SK-N-SH (cell line): ENCODE measurements around the gene NFE2. TPM values are rescaled to one million over a fixed set of nuclear protein-coding genes. Genes with fewer than 3 reads are reported as not detected.

Experiments
- CTCF ChIA-PET: fragments of 300-600, 350-600 bp; formaldehyde crosslinking; extraction: SDS; loops from one replicate; lab custom pipeline; 2021; lab: Yijun Ruan, JAX
- POLR2A ChIA-PET: fragments of 350-600 bp; sonication (Branson Sonifier 250); formaldehyde crosslinking; extraction: SDS; loops from one replicate; lab custom pipeline; 2020; ENCODE audit warnings: antibody characterized with exemption, inconsistent platforms; lab: Yijun Ruan, JAX
- DNase-seq: peaks from one replicate; pipeline ENCODE4 v3.0.0; 2012
- H2AFZ ChIP-seq: fragments of 200-600 bp; sonication (generic); 2 replicates; pipeline ENCODE4 v1.8.1; 2016; ENCODE audit warnings: antibody characterized with exemption, mild to moderate bottlenecking, low read depth
- H3F3A ChIP-seq: fragments of 200-600 bp; sonication (generic); replicated peaks from 2 replicates; pipeline ENCODE3; 2016; ENCODE audit warnings: antibody characterized with exemption, mild to moderate bottlenecking; ENCODE audit not compliant: insufficient read depth
- H3K27ac ChIP-seq, 2 experiments: fragments of 200-500 bp in 1 of 2; fragments of 200-600 bp in 1 of 2; sonication (Bioruptor generic) in 1 of 2; sonication (generic), shearing (Covaris generic) in 1 of 2; 2 replicates each; pipeline versions ENCODE4 v1.5.1 to v1.6.1; 2014 to 2016; ENCODE audit warnings: low read depth in 2 of 2, inconsistent platforms in 1 of 2, low read length in 1 of 2, mild to moderate bottlenecking in 1 of 2, mixed read lengths in 1 of 2
- H3K27me3 ChIP-seq: fragments of 200-600 bp; sonication (generic), shearing (Covaris generic); 2 replicates; pipeline ENCODE4 v1.6.1; 2016; ENCODE audit warnings: mixed run types; ENCODE audit not compliant: insufficient read depth
- H3K36me3 ChIP-seq, 2 experiments: fragments of 200-500 bp in 1 of 2; fragments of 200-600 bp in 1 of 2; sonication (Bioruptor generic) in 1 of 2; sonication (generic) in 1 of 2; replicated peaks in 1 of 2; 2 replicates each; pipeline versions ENCODE3 to v1.5.1; 2014 to 2016; ENCODE audit warnings: low read length in 1 of 2, mild to moderate bottlenecking in 1 of 2; ENCODE audit not compliant: insufficient read depth in 2 of 2, control insufficient read depth in 1 of 2
- H3K4me1 ChIP-seq, 2 experiments: fragments of 200-500 bp in 1 of 2; fragments of 200-600 bp in 1 of 2; sonication (Bioruptor generic) in 1 of 2; sonication (generic), shearing (Covaris generic) in 1 of 2; 2 replicates each; pipeline versions ENCODE4 v1.5.1 to v1.6.1; 2014 to 2016; ENCODE audit warnings: low read depth in 1 of 2, low read length in 1 of 2, mixed run types in 1 of 2; ENCODE audit not compliant: insufficient read depth in 2 of 2, control insufficient read depth in 1 of 2
- H3K4me2 ChIP-seq: fragments of 200-600 bp; sonication (generic), shearing (Covaris generic); 2 replicates; pipeline ENCODE4 v1.6.1; 2017; ENCODE audit warnings: mixed run types
- H3K4me3 ChIP-seq, 2 experiments: fragments of 200-500 bp in 1 of 2; fragments of 200-600 bp in 1 of 2; sonication (Bioruptor generic) in 1 of 2; sonication (generic), shearing (Covaris generic) in 1 of 2; 2 replicates each; pipeline versions ENCODE4 v1.5.1 to v1.8.1; 2014 to 2016; ENCODE audit warnings: low read depth in 2 of 2, inconsistent platforms in 1 of 2, low read length in 1 of 2, mild to moderate bottlenecking in 1 of 2, mixed read lengths in 1 of 2, moderate library complexity in 1 of 2
- H3K79me2 ChIP-seq: fragments of 200-600 bp; sonication (generic); 2 replicates; pipeline ENCODE4 v1.8.1; 2017; ENCODE audit warnings: mild to moderate bottlenecking; ENCODE audit not compliant: insufficient read depth
- H3K9ac ChIP-seq: fragments of 200-600 bp; sonication (generic); 2 replicates; pipeline ENCODE4 v1.6.1; 2017; ENCODE audit warnings: mixed run types
- H3K9me2 ChIP-seq: fragments of 200-600 bp; sonication (generic); 2 replicates; pipeline ENCODE4 v1.6.1; 2017; ENCODE audit warnings: mixed run types
- H3K9me3 ChIP-seq: fragments of 200-600 bp; sonication (generic); 2 replicates; pipeline ENCODE4 v1.6.1; 2017; ENCODE audit warnings: mixed run types, mild to moderate bottlenecking, moderate library complexity
- H4K20me1 ChIP-seq: fragments of 200-600 bp; sonication (generic); 2 replicates; pipeline ENCODE4 v1.6.1; 2017; ENCODE audit warnings: mild to moderate bottlenecking, mixed run types; ENCODE audit not compliant: insufficient read depth
- CHD2 ChIP-seq: fragments of 150-350 bp; IDR thresholded peaks from 2 replicates; pipeline ENCODE4 v1.6.1; 2018; ENCODE audit warnings: low read length; ENCODE audit not compliant: partially characterized antibody
- EP300 ChIP-seq, 2 experiments: IDR thresholded peaks; 2 replicates each; pipeline versions ENCODE4 v1.4.0 to v1.6.1; 2012; ENCODE audit warnings: borderline replicate concordance in 1 of 2, low read depth in 1 of 2, low read length in 1 of 2
- EZH2phosphoT487 ChIP-seq: fragments of 200-600 bp; sonication (generic); IDR thresholded peaks from 2 replicates; pipeline ENCODE4 v1.6.1; 2017; ENCODE audit warnings: low read depth, mixed run types, mild to moderate bottlenecking, antibody characterized with exemption, moderate library complexity, borderline replicate concordance
- FOSL2 ChIP-seq: IDR thresholded peaks from 2 replicates; pipeline ENCODE4 v1.4.0; 2012; ENCODE audit warnings: low read depth, mild to moderate bottlenecking, moderate library complexity, borderline replicate concordance
- FOXM1 ChIP-seq: IDR thresholded peaks from 2 replicates; pipeline ENCODE4 v1.4.0; 2012; ENCODE audit warnings: low read depth, mild to moderate bottlenecking
- GABPA ChIP-seq: IDR thresholded peaks from 2 replicates; pipeline ENCODE4 v1.4.0; 2012; ENCODE audit warnings: low read depth, mild to moderate bottlenecking
- JUND ChIP-seq: IDR thresholded peaks from 2 replicates; pipeline ENCODE4 v1.4.0; 2012
- MEF2A ChIP-seq: IDR thresholded peaks from 2 replicates; pipeline ENCODE4 v1.4.0; 2012; ENCODE audit warnings: low read depth, borderline replicate concordance
- MXI1 ChIP-seq: IDR thresholded peaks from 2 replicates; pipeline ENCODE4 v1.6.1; 2012; ENCODE audit warnings: mild to moderate bottlenecking, low read depth, low read length, improper control_type of control experiment
- NFIC ChIP-seq: IDR thresholded peaks from 2 replicates; pipeline ENCODE4 v1.4.0; 2012; ENCODE audit warnings: borderline replicate concordance
- RCOR1 ChIP-seq: fragments of 150-350 bp; IDR thresholded peaks from 2 replicates; pipeline ENCODE4 v1.6.1; 2017; ENCODE audit warnings: antibody characterized with exemption, low read length
- RFX5 ChIP-seq: IDR thresholded peaks from 2 replicates; pipeline ENCODE4 v1.6.1; 2012; ENCODE audit warnings: mild to moderate bottlenecking, improper control_type of control experiment, low read length
- RXRA ChIP-seq: IDR thresholded peaks from 2 replicates; pipeline ENCODE4 v1.4.0; 2012; ENCODE audit warnings: low read depth, mild to moderate bottlenecking, borderline replicate concordance
- TAF1 ChIP-seq: IDR thresholded peaks from 2 replicates; pipeline ENCODE4 v1.6.1; 2012; ENCODE audit warnings: low read depth, mild to moderate bottlenecking, low read length, moderate library complexity, borderline replicate concordance
- TCF12 ChIP-seq: IDR thresholded peaks from 2 replicates; pipeline ENCODE4 v1.4.0; 2012
- WGBS: methylation state at CpG from one replicate; pipeline ENCODE4 v1.1.6; 2017; ENCODE audit warnings: low lambda C conversion rate; 5-methylcytosine and 5-hydroxymethylcytosine counted together
- polyA plus RNA-seq, 3 experiments: library from polyadenylated mRNA; depleted of rRNA; stranded (reverse); fragments of >200 nt; gene quantifications; 2 replicates each; pipeline ENCODE4 v1.2.3, GENCODE V29; 2012
- TF ChIP-seq, protein P1 (sequence below): IDR thresholded peaks from 2 replicates; pipeline ENCODE4 v1.6.1; 2012; ENCODE audit warnings: mild to moderate bottlenecking, low read depth, low read length, moderate library complexity
- TF ChIP-seq, protein P2 (sequence below): IDR thresholded peaks from 2 replicates; pipeline ENCODE4; 2012
- TF ChIP-seq, protein P3 (sequence below): IDR thresholded peaks from 2 replicates; pipeline ENCODE4 v1.4.0; 2012; ENCODE audit warnings: low read depth
- TF ChIP-seq, protein P4 (sequence below): IDR thresholded peaks from 2 replicates; pipeline ENCODE4 v1.4.0; 2012; ENCODE audit warnings: low read depth, borderline replicate concordance

The NFE2 gene
- polyA plus RNA-seq, 1 of the 3 experiments (the other 2 are of a cell fraction) = 0.25 TPM

DNA sequence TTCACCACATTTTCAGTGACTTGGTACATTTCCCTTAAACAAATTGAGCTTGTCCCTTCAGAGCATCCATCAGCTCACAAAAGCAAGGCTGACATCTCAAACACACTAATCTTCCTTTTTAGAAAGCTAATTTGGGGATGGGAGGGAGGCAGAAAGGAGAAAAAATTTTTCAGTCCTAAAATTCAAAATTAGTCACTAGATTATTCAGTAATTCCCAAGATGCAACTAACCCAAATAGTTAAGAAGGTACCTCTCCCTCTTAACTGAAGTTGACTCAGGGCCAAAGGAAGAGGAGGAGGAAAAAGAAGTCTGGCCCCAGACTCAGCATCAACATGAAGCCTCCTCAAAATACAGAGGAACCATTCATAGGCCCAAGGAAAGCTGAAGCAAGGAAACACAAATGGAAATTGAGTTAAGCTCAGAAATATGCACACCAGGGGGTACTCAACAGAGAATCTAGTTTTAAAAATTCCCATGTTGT lies 42.6 kb downstream of the NFE2 start:
- TF ChIP-seq JUND = 0 out of 2 replicates have a peak, but pooled peaks have one; percentile 6
- peak; percentile 95 for TF ChIP-seq MEF2A
- TF ChIP-seq, protein P1, sequence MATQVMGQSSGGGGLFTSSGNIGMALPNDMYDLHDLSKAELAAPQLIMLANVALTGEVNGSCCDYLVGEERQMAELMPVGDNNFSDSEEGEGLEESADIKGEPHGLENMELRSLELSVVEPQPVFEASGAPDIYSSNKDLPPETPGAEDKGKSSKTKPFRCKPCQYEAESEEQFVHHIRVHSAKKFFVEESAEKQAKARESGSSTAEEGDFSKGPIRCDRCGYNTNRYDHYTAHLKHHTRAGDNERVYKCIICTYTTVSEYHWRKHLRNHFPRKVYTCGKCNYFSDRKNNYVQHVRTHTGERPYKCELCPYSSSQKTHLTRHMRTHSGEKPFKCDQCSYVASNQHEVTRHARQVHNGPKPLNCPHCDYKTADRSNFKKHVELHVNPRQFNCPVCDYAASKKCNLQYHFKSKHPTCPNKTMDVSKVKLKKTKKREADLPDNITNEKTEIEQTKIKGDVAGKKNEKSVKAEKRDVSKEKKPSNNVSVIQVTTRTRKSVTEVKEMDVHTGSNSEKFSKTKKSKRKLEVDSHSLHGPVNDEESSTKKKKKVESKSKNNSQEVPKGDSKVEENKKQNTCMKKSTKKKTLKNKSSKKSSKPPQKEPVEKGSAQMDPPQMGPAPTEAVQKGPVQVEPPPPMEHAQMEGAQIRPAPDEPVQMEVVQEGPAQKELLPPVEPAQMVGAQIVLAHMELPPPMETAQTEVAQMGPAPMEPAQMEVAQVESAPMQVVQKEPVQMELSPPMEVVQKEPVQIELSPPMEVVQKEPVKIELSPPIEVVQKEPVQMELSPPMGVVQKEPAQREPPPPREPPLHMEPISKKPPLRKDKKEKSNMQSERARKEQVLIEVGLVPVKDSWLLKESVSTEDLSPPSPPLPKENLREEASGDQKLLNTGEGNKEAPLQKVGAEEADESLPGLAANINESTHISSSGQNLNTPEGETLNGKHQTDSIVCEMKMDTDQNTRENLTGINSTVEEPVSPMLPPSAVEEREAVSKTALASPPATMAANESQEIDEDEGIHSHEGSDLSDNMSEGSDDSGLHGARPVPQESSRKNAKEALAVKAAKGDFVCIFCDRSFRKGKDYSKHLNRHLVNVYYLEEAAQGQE = no peak
- TF ChIP-seq NFIC = peak; percentile 52; the same call in 1 of the 2 replicates
- no peak for TF ChIP-seq RXRA
- TF ChIP-seq, protein P2, sequence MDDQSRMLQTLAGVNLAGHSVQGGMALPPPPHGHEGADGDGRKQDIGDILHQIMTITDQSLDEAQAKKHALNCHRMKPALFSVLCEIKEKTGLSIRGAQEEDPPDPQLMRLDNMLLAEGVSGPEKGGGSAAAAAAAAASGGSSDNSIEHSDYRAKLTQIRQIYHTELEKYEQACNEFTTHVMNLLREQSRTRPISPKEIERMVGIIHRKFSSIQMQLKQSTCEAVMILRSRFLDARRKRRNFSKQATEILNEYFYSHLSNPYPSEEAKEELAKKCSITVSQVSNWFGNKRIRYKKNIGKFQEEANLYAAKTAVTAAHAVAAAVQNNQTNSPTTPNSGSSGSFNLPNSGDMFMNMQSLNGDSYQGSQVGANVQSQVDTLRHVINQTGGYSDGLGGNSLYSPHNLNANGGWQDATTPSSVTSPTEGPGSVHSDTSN = peak; percentile 38
- no peak for TF ChIP-seq FOXM1
- 0 out of 2 replicates have a peak, but pooled peaks have one; percentile 8 for TF ChIP-seq FOSL2
- TF ChIP-seq RCOR1 = no peak
- peak; percentile 56; the same call in 1 of the 2 replicates for TF ChIP-seq TCF12
- TF ChIP-seq, all 33 proteins: peak for 6
- no peak for DNase-seq
- peaks cover 14 to 37% of the 10 kb centered on the region in 2 experiments for H3K36me3 ChIP-seq
- H3K27ac ChIP-seq = peak overlapping the region; percentile 98 to 99
- peak overlapping the region; percentile 36 to 40; a peak in 2 of 4 replicates for H3K4me3 ChIP-seq
- no peaks in the 10 kb centered on the region for H4K20me1 ChIP-seq
- no peaks in the 10 kb centered on the region for H3K27me3 ChIP-seq
- H3K79me2 ChIP-seq = peaks cover 81% of the 10 kb centered on the region
- POLR2A ChIA-PET = interaction anchor here (0.9 to 4.7 kb wide), 2 partner anchors 22 to 95 kb away, joined by 3 to 36 read pairs; partner anchors contain the start of genes CBX5 and HNRNPA1
- CTCF ChIA-PET = interaction anchor here (0.7 to 2.1 kb wide), 18 partner anchors 11 to 511 kb away, joined by 3 to 8 read pairs (median 4); partner anchors contain the start of gene COPZ1
- peak overlapping the region; percentile 83 for H3K9ac ChIP-seq
- H3K4me2 ChIP-seq = peak overlapping the region; percentile 78
- no peaks in the 10 kb centered on the region for H3K9me2 ChIP-seq
- H3K4me1 ChIP-seq = peaks cover 22 to 53% of the 10 kb centered on the region in 2 experiments
- H3K9me3 ChIP-seq = no peaks in the 10 kb centered on the region
- peaks cover 67% of the 10 kb centered on the region for H3F3A ChIP-seq
- no peak overlapping the region for H2AFZ ChIP-seq

DNA sequence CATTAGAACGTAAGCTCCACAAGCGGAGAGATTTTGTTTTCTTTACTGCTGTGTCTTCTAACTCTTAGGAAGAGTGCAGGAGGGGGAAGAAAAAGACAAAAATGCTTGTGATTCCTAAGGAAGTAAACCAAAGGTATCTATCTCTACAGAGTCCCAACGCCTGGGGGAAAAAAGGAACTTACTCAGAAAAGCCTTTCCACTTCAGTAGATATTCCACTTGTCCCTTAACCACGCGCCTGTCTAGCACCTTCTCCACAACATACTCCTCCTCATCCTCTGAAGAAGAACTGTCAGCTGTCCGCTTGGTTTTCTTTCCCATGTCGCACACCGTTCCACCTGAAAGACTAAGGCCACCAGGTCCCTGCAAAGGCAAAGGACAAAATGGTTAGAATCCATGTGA lies 43.5 kb downstream of the NFE2 start:
- peak overlapping the region; percentile 78 for H3K4me2 ChIP-seq
- peaks cover 14 to 45% of the 10 kb centered on the region in 2 experiments for H3K36me3 ChIP-seq
- H3K79me2 ChIP-seq = peaks cover 81% of the 10 kb centered on the region
- no peaks in the 10 kb centered on the region for H3K9me2 ChIP-seq
- WGBS = 96% methylated on average over 8 of the region's 8 CpGs
- no peak for DNase-seq
- H4K20me1 ChIP-seq = no peaks in the 10 kb centered on the region
- H3K9ac ChIP-seq = peak overlapping the region; percentile 83
- H3K27me3 ChIP-seq = no peaks in the 10 kb centered on the region
- H3K4me1 ChIP-seq = peaks cover 18 to 44% of the 10 kb centered on the region in 2 experiments
- peaks cover 59% of the 10 kb centered on the region for H3F3A ChIP-seq
- no peaks in the 10 kb centered on the region for H3K9me3 ChIP-seq
- H2AFZ ChIP-seq = no peak overlapping the region
- CTCF ChIA-PET = interaction anchor here (0.9 to 1.9 kb wide), 2 partner anchors 43 to 103 kb away, joined by 3 to 7 read pairs; no protein-coding TSS in a partner anchor
- POLR2A ChIA-PET = no interaction called here
- peak overlapping the region in 1 of 2 experiments; percentile 36; a peak in 1 of 4 replicates for H3K4me3 ChIP-seq
- H3K27ac ChIP-seq = peak overlapping the region; percentile 98 to 99
- TF ChIP-seq EZH2phosphoT487 = no peak
- no peak for TF ChIP-seq EP300 (IDR thresholded peaks at IDR 0.05; ENCODE audit: borderline replicate concordance in 1 of 2, low read depth in 1 of 2, low read length in 1 of 2)
- no peak for TF ChIP-seq MXI1
- TF ChIP-seq, protein P3, sequence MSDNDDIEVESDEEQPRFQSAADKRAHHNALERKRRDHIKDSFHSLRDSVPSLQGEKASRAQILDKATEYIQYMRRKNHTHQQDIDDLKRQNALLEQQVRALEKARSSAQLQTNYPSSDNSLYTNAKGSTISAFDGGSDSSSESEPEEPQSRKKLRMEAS = no peak
- no peak for TF ChIP-seq RXRA
- TF ChIP-seq GABPA = no peak
- no peak for TF ChIP-seq TAF1
- TF ChIP-seq, protein P4, sequence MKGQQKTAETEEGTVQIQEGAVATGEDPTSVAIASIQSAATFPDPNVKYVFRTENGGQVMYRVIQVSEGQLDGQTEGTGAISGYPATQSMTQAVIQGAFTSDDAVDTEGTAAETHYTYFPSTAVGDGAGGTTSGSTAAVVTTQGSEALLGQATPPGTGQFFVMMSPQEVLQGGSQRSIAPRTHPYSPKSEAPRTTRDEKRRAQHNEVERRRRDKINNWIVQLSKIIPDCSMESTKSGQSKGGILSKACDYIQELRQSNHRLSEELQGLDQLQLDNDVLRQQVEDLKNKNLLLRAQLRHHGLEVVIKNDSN = no peak
- no peak for TF ChIP-seq CHD2
- no peak for TF ChIP-seq RFX5
- no peak for TF ChIP-seq MEF2A
- TF ChIP-seq, protein P2 = no peak
